ENCODE data around the gene MRPS24.

The MRPS24 gene

DNA sequence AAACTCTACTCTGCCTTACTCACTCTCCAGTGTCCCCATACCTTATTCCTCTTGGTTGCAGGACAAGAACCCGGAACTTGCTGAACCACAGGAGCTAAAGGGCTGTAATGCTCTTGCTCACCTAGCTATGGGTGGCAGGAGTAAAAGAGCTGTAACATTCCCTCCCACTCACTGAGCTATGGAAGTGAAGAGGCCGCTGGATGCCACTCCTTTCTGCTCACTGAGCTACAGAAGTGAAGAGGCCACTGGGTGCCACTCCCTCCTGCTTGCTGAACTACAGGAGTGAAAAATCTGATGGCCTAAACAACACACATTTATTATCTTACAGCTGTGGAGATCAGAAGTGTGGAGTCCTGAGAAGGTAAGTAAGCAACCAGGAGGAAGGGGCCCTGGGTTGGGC lies 17.5 kb downstream of the MRPS24 start:
- no peak for DNase-seq (ENCODE audit: extremely low spot score)
- ChIA-PET POLR2A (no interaction called here), CTCF (interaction anchor here (0.7 kb wide), 1 partner anchor 240 kb away, joined by 3 read pairs; no protein-coding TSS in a partner anchor)
- TF ChIP-seq FOXM1 (IDR thresholded peaks at IDR 0.05; ENCODE audit: borderline replicate concordance) (no peak), ELF4 (IDR thresholded peaks at IDR 0.05) (no peak), PKNOX1 (IDR thresholded peaks at IDR 0.05) (no peak), L3MBTL2 (conservative IDR thresholded peaks at IDR 0.05) (no peak)

DNA sequence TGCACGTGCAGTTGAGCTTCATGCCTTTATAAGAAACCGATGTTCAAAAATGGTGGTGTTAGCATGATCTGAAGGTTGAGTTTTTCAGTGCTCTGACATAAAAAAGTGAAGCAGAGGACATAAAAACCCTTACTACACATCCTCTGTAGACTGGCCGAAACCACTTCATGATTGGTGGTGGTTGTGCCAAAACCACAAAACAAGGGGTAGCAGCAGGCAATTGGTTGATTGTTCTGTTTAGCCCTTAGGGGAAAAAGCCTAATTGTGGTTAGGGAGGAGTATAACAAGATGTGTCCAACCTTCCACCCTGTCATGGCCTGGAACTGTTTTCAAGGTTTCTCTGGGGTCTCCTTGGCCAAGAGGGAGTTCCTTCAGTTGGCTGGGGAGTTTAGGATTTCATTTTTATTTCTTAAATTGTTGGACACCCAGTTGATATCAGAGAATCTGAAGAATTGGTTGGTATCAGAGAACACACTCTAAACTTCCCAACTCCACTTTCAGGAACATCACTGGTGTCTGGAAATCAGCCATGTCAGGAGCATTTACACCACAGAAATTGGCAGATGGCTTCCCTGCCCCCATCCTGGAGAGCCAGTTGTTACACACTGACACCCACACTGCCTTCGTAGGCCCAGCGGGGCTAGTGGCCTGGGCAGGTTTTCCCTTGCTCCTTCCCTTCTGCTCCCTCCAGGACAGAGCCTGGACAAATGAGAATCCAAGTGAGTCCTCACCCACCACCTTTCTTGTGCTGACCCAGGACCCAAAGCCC lies 18.8 kb downstream of the MRPS24 start:
- TF ChIP-seq TARDBP (IDR thresholded peaks at IDR 0.05), result no peak
- CTCF ChIA-PET, result no interaction called here
- DNase-seq (ENCODE audit: extremely low spot score), result no peak
- POLR2A ChIA-PET, result no interaction called here

DNA sequence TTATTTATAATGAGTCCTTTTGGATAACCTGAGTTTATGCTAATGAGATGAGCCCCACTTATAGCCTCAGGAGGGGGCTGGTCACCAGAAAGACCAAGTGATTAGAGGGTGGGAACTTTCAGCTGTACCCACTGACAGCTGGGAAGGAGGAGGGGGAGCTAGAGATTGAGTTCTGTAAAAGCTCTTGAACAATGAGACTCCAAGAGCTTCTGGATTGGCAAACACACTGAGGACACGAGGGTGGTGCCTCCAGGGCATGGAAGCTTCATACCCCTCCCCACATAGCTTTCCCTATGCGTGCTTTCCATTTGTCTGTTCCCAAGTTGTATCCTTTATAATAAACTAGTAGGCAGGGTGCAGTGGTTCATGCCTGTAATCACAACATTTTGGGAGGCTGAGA lies 20.3 kb downstream of the MRPS24 start:
- ChIA-PET CTCF (no interaction called here), POLR2A (interaction anchor here (0.7 kb wide), 1 partner anchor 20 kb away, joined by 3 read pairs; the partner anchor contains the start of gene MRPS24)
- DNase-seq (ENCODE audit: extremely low spot score), result no peak
- TF ChIP-seq BHLHE40 (IDR thresholded peaks at IDR 0.05; ENCODE audit: borderline replicate concordance) (no peak), ARNT (IDR thresholded peaks at IDR 0.05) (no peak), LEF1 (IDR thresholded peaks at IDR 0.05; ENCODE audit: borderline replicate concordance) (no peak), FOXA1 (IDR thresholded peaks at IDR 0.05) (no peak), ZNF384 (IDR thresholded peaks at IDR 0.05) (no peak), FOXM1 (IDR thresholded peaks at IDR 0.05; ENCODE audit: borderline replicate concordance) (no peak), FOXK2 (IDR thresholded peaks at IDR 0.05) (no peak), PKNOX1 (IDR thresholded peaks at IDR 0.05) (no peak), NFRKB (IDR thresholded peaks at IDR 0.05) (no peak), SUZ12 (IDR thresholded peaks at IDR 0.05) (no peak), L3MBTL2 (conservative IDR thresholded peaks at IDR 0.05) (no peak), CTBP1 (IDR thresholded peaks at IDR 0.05; ENCODE audit: borderline replicate concordance) (no peak), HDGF (IDR thresholded peaks at IDR 0.05; ENCODE audit: borderline replicate concordance) (no peak), TARDBP (IDR thresholded peaks at IDR 0.05) (no peak), SP1 (IDR thresholded peaks at IDR 0.05) (no peak), ELF4 (IDR thresholded peaks at IDR 0.05) (no peak)

GRCh38 chr7:43847496-43847895 lies 21.8 kb downstream of the MRPS24 start:
- ChIA-PET POLR2A (no interaction called here), CTCF (no interaction called here)
- TF ChIP-seq FOXM1 (IDR thresholded peaks at IDR 0.05; ENCODE audit: borderline replicate concordance) (no peak), SUZ12 (IDR thresholded peaks at IDR 0.05) (no peak), CTBP1 (IDR thresholded peaks at IDR 0.05; ENCODE audit: borderline replicate concordance) (no peak), TARDBP (IDR thresholded peaks at IDR 0.05) (no peak), ELF4 (IDR thresholded peaks at IDR 0.05) (no peak), FOXA1 (IDR thresholded peaks at IDR 0.05) (no peak), BHLHE40 (IDR thresholded peaks at IDR 0.05; ENCODE audit: borderline replicate concordance) (no peak)
- no peak for DNase-seq (ENCODE audit: extremely low spot score)

DNA sequence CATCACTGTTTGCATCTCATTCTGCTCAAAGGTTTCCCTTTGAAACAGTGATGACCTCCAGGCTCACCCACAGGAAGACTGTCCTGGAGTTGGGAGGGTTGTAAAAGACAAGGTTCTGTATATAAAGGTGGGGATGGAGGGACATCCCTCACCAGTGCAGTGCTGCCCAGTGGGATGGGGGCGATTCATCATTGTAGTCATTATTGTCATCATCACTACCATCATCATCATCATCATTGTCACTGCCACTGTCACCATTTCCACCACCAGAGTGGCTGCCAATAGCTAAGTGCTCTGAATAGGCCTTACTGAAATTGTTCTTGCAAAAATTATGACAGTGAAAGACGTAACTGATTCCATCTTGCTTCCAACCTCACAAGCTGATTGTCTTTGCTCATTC lies 24.7 kb downstream of the MRPS24 start:
- CTCF ChIA-PET, result no interaction called here
- TF ChIP-seq FOXM1 (IDR thresholded peaks at IDR 0.05; ENCODE audit: borderline replicate concordance) (no peak), ELF4 (IDR thresholded peaks at IDR 0.05) (no peak), NFRKB (IDR thresholded peaks at IDR 0.05) (no peak), ZNF384 (IDR thresholded peaks at IDR 0.05) (no peak)
- DNase-seq (ENCODE audit: extremely low spot score), result no peak
- POLR2A ChIA-PET, result interaction anchor here (1.2 kb wide), 1 partner anchor 25 kb away, joined by 4 read pairs; the partner anchor contains the start of gene MRPS24

DNA sequence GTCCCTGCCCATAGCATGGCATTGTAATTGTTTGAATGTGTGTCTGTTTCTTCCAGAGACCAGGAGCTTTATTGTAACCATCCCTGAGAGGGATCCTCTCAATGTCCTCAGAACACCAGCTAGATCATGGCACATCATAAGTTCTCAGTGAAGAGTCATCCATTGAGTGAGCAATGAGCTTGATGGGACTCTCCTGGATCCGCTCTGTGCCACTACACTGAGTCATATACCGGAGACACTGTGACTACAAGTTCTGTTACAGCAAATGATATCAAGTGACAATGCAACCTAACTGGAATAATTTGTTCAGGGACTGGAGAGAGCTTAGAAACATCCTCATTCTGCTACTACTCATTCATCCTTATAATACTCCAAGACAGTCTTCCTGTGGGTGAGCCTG lies 25.1 kb downstream of the MRPS24 start:
- CTCF ChIA-PET, result interaction anchor here (0.6 kb wide), 1 partner anchor 145 kb away, joined by 6 read pairs; no protein-coding TSS in a partner anchor
- TF ChIP-seq TARDBP (IDR thresholded peaks at IDR 0.05) (no peak), NFRKB (IDR thresholded peaks at IDR 0.05) (no peak), FOXK2 (IDR thresholded peaks at IDR 0.05) (no peak), SUZ12 (IDR thresholded peaks at IDR 0.05) (no peak), BHLHE40 (IDR thresholded peaks at IDR 0.05; ENCODE audit: borderline replicate concordance) (no peak)
- POLR2A ChIA-PET, result interaction anchor here (0.8 to 1.2 kb wide), 2 partner anchors 25 to 262 kb away, joined by 4 read pairs; partner anchors contain the start of genes MRPS24 and STK17A
- no peak for DNase-seq (ENCODE audit: extremely low spot score)

- DNase-seq (ENCODE audit: extremely low spot score), result no peak
- POLR2A ChIA-PET, result no interaction called here
- CTCF ChIA-PET, result no interaction called here
- TF ChIP-seq FOXM1 (IDR thresholded peaks at IDR 0.05; ENCODE audit: borderline replicate concordance) (no peak), SUZ12 (IDR thresholded peaks at IDR 0.05) (no peak), ZNF384 (IDR thresholded peaks at IDR 0.05) (no peak), L3MBTL2 (conservative IDR thresholded peaks at IDR 0.05) (no peak), BHLHE40 (IDR thresholded peaks at IDR 0.05; ENCODE audit: borderline replicate concordance) (no peak), FOXK2 (IDR thresholded peaks at IDR 0.05) (no peak), SP1 (IDR thresholded peaks at IDR 0.05) (no peak), LEF1 (IDR thresholded peaks at IDR 0.05; ENCODE audit: borderline replicate concordance) (no peak), PKNOX1 (IDR thresholded peaks at IDR 0.05) (no peak), HDGF (IDR thresholded peaks at IDR 0.05; ENCODE audit: borderline replicate concordance) (no peak), FOXA1 (IDR thresholded peaks at IDR 0.05) (no peak), TARDBP (IDR thresholded peaks at IDR 0.05) (no peak)
Observed at GRCh38 chr7:43843296-43843695, 26.0 kb downstream of the MRPS24 start.
